HG03469 (cell line): ENCODE data around the gene FAM151A.

Source experiments
- ATAC-seq: cut with Tn5 transposase; IDR thresholded peaks from one replicate; pipeline ENCODE4 v1.9.1; 2021; ENCODE audit warnings: mild to moderate bottlenecking, moderate library complexity, moderate number of reproducible peaks; ENCODE audit not compliant: unreplicated experiment

FAM151A gene

DNA sequence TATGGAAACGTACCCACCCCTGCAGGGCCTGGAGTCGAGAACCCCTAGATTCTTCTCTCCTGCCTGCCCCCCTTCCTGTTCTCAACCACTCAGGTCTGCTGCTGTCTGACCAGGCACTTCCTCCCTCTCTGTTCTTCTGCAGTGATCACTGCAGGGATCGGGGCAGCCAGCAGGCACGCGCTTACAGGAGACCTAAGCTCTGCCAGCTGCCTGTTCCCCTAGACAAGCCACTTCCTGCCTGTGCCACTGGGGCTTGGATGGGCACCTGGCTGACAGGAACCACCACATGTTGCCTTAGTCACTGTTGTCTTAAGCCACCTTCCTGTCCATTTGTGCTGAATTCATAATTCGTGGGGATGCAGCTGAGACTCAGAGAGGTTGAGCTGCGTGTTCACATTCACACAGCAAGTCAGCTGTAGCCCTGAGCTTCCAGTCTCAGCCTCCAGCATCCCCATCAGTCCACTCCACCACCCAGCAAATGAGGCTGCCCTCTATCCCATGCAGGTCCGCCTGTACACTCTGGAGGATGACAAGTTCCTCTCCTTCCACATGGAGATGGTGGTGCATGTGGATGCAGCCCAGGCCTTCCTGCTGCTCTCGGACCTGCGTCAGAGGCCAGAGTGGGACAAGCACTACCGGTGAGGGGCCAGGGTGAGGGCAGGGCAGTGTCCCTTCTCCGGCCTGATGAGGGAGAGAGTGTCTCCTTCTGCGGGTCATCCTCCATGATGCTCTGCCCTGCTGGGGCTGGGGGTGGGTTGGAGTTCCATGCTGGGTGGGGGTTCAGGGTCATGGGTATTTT, 18.6 kb downstream of the FAM151A start:
- no peak for ATAC-seq

GRCh38 chr1:54604051-54604450, 19.3 kb downstream of the FAM151A start:
- ATAC-seq: no peak

GRCh38 chr1:54603241-54603640, 20.1 kb downstream of the FAM151A start:
- ATAC-seq: no peak

- no peak for ATAC-seq
Observed at GRCh38 chr1:54602554-54602953, 20.8 kb downstream of the FAM151A start.

GRCh38 chr1:54601730-54602129, 21.6 kb downstream of the FAM151A start:
- ATAC-seq: no peak

- ATAC-seq: no peak
Observed at GRCh38 chr1:54600947-54601721, 22.2 kb downstream of the FAM151A start.

- no peak for ATAC-seq
Observed at GRCh38 chr1:54599211-54599823, 24.0 kb downstream of the FAM151A start.

- ATAC-seq: no peak
Observed at GRCh38 chr1:54597455-54598030, 25.8 kb downstream of the FAM151A start.

- ATAC-seq: no peak
Observed at GRCh38 chr1:54596756-54597155, 26.6 kb downstream of the FAM151A start.

DNA sequence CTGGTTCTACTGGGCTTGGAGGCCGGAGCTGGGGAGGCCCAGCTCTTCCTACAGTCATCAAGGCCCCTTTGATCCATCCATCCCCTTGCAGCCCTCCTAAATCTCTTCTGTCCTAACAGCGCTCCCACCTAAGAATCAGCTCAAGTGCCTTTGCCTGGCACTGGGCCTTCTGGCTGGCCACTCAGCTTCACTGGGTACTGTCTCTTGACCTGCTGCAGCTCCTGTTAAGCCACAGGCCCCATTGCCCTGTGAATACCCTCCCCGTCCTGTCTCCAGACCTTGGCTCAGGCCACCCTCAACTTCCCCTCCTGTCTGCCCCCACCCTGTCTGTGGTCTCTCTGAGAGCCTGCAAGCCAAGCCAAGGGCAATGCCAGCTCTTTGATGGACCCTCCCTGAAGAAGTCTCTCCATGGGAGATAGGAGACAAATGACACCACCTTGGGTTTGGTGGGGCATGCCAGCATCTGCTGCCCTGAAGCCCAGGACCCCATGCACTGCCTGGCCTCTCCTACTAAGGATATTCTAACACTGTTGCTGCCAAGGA, 27.3 kb downstream of the FAM151A start:
- ATAC-seq: no peak

DNA sequence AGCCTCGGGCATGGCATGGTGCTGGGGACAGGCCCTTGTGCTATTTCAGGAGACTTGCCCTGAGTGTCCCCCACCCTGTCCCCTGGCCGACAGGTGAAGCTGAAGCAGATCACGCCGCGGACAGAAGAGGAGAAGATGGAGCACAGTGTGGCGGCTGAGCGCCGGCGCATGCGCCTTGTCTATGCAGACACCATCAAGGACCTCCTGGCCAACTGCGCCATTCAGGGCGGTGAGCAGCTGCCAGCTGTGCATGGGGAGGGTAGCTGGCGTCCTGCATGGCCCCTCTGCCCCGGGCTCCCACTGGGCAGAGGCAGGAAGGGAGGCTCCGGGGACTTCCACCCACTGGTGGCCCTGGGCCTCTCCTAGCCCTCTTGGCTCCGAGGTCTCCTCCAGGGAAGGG, 28.9 kb downstream of the FAM151A start:
- no peak for ATAC-seq

- no peak for ATAC-seq
Observed at GRCh38 chr1:54593571-54594160, 29.7 kb downstream of the FAM151A start.

DNA sequence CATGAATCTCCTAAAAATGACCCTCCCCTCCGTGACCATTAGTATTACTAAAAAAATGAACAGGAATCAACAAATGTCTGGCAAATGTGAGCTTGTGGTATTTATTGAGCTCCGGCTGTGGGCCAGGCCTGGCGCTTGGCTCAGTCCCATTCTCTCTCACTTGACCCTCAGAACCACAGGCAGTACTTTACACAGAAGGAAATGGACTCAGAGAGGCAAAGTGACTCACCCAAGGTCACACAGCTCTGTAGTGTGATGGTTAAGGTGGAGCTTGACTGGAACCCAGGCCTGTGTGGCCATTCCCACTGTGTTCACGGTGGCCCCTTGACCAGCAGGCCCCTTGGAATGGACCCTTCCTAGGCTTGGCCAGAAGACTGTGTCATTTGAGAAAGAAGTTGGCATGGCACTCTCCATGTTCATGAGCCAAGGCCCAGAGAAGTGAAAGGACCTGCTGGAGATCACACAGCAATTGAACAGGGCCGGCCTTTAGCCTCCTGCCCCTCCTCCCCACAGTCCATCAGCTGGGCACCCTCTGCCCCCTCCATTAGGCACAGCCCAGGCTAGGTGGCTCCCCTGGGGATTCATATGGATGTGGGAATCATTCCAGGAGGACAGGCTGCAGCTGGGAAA, 32.1 kb downstream of the FAM151A start:
- no peak for ATAC-seq

GRCh38 chr1:54588377-54588776, 34.9 kb downstream of the FAM151A start:
- no peak for ATAC-seq

DNA sequence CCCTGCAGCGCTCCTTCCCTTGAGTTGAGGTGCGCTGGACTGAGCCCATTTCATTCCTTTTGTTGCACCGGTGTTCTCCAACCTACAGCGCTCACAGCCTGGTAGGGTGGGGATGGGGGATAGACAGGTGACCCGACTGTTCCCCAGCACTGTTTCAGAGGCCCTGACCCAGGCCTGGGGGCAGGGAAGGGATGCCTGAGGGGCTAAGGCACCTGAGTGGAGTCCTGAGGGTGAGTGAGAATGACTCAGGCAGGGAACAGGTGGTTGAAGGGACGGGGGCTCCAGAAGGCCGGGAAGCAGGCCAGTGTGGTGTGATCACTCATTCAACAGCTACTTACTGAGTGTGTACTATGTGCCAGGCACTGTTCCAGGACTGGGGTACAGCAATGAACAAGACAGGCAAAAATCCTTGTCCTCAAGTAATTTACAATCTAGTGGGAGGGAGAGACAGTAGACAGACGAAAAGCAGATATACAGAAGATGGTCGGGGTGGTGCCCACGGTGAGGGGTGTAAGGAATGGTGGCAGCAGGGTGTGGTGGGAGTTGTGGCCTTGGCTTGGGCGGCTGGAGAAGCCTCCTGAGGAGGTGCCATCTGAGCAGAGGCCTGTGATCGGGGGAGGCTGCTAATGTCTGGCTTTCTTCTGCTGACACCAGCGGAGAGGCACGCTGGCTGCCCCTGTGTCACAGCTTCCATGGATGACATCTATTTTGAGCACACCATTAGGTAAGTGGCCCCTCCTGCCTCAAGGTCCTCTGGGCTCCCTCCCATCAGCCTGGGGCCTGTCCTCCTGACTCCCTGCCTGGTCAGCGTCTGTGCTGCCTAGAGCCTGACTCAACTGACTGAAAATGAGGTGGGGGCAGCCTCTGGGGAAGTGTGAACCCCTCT, 37.9 kb downstream of the FAM151A start:
- no peak for ATAC-seq

DNA sequence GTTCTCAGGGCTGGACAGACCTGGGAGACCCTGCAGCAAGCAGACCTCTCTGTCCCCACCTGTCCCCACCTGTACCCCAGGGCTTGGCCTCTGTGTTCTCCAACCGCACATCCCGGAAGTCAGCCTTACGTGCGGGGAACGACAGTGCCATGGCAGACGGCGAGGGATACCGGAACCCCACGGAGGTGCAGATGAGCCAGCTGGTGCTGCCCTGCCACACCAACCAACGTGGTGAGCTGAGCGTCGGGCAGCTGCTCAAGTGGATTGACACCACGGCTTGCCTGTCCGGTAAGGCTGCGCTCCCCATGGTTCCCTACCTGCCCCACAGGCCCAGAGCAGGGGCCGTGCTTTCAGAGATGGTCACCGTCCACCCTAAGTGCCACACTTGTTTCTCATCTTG, 38.8 kb downstream of the FAM151A start:
- no peak for ATAC-seq

DNA sequence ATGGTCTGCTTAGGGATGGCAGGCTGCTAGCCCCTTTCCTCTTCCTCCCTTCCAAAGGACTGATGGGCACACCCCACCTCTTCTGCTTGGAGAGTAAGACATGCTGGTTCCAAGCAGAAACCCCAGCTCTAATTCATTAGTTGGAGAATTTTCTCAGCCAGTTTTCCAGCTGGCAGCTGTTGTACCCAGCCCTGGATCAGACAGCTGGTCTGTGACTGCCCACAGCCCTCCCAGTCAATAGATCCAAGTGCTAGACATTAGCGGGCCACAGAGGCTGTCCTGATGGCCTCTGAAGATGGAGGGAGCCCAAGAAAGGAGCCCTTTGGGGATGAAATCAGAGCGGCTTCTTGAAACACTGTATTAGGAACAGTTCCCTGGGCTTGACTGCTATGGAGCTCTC, 39.5 kb downstream of the FAM151A start:
- no peak for ATAC-seq

DNA sequence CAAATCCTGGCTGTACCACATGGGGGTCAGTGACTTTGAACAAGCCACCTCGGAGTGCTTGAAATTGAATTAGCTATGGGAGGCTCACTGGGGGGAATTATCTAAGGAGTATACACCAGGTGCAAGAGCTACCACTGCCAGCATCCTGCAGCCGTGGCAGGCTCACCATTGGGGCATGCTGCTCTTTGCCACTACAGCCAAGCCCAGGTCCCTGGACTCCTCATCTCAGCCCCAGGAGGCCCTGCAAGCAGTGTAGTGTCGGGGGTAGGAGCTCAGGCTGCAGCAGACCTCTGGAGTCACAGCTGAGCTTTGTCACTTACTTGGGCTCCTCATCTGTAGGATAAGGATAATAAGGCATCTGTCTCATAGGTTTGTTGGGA, 40.0 kb downstream of the FAM151A start:
- ATAC-seq: no peak

- no peak for ATAC-seq
Observed at GRCh38 chr1:54582566-54583306, 40.6 kb downstream of the FAM151A start.
